Stimulated activated CD4-positive, alpha-beta T cell treated with anti-CD3 and anti-CD28 coated beads, Interleukin-2, amount 100 ng/mL, for 24 hours (primary cell): ENCODE measurements around the gene FRMD8.
"Not testable (repeated sequence)": the region's sequence is repeated elsewhere in the genome, so short reads cannot be mapped to it uniquely, and the experiment has no call there.

Source experiments
- DNase-seq, 2 donors: peaks; one replicate each; pipeline ENCODE4 v3.0.0-alpha.2; 2020

Gene FRMD8

GRCh38 chr11:65394125-65394536 lies 7.7 kb downstream of the FRMD8 start:
- no peak for DNase-seq

- DNase-seq = no peak
Observed at GRCh38 chr11:65395961-65396530, 9.6 kb downstream of the FRMD8 start.

DNA sequence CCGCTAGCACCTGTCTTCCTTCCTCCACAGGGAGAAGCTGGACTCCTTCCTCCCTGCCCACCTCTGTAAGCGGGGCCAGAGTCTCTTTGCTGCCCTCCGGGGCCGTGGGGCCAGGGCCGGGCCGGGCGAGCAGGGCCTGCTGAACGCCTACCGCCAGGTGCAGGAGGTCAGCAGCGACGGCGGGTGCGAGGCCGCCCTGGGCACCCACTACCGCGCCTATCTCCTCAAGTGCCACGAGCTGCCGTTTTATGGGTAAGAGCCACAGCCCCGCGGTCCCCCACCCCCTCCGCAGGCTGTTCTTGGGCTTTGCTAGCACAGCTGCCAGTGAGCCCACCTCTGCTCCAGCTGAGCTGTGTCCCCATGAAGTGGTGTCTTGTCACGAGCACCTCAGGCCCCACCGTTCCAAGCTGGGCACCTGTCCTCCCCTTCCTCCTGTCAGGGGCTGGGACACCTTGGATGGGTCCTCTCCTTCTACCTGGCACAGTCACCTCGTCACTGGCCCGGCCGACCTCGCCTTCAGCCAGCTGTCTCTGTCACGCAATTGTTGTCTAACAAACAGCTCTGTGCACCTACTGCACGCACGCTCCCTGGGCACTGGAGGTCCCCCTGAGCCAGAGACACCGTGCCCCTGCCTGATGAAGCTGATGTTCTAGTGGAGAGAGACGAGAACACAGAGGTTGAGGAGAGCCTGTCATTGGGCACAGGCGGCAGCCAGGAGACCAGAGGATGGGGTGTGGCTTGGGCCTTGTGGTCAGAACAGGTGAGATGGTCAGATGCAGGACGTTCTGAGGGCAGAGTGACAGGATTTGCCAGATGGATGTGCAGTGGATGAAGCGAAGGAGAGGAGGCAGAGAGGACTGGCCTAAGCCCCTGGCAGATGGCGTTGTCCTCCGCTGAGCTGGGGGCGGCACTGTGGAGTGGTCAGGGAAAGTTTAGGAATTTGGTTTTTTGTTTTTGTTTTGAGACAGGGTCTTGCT lies 10.6 kb downstream of the FRMD8 start:
- DNase-seq = no peak

DNA sequence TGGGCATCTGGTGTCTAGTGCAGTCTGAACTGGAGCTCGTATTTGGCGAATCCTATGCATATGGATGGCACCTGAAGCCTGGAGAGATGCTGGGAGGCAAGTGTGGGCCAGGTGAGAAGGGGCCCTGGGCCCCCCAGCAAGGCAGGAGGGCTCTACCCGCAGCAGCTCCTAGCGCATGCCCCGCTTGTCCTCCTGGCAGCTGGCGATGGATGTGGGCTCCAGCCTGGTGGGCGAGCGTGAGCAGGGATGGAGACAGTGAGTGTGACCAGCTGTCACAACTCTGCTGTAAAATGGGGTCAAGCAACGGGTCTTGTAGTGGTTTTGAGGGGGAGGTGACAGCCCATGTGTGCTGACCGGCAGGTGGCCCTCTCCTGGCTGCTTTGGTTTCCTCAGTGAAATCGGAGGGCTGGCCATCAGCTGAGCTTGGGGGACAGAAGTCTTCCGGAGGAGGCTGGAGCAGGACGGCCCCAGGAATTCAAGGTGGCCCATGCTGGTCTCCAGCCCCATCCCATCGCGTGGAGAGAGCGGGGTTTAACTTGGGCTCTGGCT lies 12.0 kb downstream of the FRMD8 start:
- no peak for DNase-seq

GRCh38 chr11:65399249-65399648 lies 12.8 kb downstream of the FRMD8 start:
- no peak for DNase-seq

DNA sequence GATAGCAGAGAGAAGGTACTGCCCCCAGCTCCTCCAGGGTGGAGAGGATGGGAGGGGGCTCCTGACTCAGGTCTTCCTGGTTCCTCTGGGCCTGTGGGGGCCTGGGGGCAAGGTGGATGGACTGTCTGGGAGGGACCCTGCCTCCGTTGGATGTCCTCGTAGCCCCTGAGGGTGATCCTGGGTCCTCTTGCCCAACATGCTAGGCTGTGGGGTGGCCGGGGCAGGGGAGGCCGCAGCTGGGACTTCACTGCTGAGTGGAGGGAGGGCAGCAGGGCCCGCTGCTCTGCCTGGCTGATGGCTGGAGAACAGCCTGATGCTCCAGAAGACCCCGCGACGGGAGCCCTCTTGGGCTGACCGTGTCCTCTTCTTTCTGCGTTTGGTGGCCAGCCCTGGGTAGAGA lies 13.4 kb downstream of the FRMD8 start:
- DNase-seq = no peak

- DNase-seq = no peak
Observed at GRCh38 chr11:65400307-65401072, 14.1 kb downstream of the FRMD8 start.

GRCh38 chr11:65401073-65401802 lies 14.8 kb downstream of the FRMD8 start:
- DNase-seq = no peak

DNA sequence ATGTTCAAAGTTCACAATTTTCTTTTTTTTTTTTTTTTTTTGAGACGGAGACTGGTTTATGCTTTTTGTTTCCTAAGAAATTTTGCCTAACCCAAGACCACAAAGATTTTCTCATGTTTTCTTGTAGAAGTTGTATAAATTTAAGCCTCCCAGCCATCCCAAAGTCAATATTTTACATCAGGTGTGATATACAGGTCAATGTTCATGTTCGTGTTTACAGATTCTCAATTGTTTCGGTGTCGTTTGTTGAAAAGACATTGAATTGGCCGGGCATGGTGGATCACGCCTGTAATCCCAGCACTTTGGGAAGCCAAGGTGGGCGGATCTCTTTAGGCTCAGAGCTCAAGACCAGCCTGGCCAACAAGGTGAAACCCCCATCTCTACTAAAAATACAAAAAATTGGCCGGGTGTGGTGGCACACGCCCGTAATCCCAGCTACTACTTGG lies 15.4 kb downstream of the FRMD8 start:
- no peak for DNase-seq

DNA sequence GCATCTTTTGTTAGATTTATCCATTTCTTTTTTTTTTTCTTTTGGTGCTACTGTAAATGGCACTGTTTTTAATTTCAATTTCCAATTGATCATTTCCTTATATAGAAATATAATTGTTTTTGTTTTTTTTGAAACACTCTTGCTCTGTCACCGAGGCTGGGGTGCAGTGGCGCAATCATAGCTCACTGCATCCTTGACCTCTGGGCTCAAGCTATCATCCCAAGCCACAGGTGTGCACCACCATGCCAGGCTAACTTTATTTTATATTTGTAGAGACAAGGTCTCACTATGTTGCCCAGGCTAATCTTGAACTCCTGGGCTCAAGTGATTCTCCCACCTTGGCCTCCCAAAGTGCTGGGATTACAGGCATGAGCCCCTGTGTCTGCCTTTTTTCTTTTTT lies 16.4 kb downstream of the FRMD8 start:
- DNase-seq = no peak

- no peak for DNase-seq
Observed at GRCh38 chr11:65403607-65404121, 17.2 kb downstream of the FRMD8 start.

DNA sequence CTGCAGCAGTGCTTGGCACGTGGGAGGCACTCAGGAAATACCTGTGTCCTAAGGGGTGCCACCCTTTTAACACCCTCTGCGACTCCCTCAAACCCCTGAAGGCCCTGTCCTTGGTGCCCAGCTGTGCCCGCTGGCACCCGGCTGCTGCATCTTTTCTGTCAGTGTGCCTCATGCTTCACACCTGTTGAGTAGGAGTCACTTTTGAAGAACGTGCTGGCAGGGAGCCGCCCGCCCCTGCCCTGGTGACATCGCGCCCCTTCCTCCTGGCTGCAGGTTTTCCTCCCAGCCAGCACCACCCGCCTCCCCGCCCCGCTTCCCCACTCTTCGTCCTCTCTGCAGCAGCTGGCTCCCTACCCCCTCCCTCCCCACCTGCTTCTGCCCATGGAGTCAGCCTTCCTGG lies 17.8 kb downstream of the FRMD8 start:
- DNase-seq = no peak

DNA sequence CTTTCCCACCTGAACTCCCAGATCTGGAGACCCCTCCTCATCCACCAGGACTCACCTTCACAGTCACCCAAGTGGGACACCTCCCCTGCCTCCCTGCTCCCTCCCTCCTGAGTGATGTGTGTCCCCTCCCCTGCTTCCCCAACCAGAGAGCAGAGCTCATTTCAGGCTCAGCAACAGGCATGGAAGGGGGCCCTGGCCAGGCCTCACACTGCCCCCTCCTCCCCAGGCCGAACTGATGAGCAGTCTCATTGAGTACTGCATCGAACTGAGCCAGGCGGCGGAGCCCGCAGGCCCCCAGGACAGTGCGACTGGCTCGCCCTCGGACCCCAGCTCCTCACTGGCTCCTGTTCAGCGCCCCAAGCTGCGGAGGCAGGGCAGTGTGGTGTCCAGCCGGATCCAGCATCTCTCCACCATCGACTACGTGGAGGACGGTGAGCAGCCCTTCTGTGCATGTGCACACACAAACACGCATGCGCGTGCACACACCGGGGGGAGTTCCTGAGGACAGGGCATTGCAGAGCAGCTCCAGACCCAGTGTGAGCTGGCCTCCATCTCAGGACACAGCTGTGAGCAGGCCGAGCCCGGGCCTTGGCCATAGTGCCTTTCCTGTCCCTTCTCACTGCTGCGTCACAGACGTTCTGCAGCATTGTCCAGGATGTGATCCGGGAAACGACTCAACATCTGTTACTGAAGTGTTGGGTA lies 18.4 kb downstream of the FRMD8 start:
- no peak for DNase-seq

DNA sequence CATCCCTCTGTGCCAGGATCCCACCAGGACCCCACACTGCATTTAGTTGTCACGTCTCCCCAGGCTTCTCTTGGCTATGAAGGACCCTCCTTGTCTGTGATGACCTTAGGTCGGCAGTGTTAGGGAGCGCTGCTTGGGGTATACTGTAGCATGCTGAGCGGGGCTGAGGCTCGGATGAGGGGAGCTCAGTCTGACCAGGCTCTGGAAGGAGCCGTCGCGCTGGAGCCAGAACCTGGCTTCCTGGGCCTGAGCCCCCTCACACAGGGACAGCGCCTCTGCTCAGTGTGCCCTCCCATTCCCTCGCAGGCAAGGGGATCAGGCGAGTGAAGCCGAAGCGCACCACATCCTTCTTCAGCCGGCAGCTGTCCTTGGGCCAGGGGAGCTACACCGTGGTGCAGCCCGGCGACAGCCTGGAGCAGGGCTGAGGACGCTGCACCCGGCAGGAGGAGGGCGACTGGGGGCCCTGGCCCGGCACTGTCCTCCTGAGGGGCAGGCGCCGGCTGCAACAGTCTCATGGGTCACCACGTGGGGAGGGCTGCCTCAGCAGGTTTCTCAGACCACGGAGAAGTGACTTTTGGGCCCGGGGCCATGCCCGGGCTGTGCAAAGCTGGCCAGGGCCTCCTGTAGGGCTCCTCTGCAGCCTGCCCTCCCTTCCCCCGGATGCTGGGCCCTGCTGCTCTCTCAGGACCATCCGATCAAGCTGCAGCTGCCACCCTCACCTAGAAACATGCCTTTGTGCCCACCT lies 24.7 kb downstream of the FRMD8 start:
- DNase-seq = no peak

GRCh38 chr11:65411681-65412070 lies 25.2 kb downstream of the FRMD8 start:
- DNase-seq = no peak

- no peak for DNase-seq
Observed at GRCh38 chr11:65412271-65413076, 26.0 kb downstream of the FRMD8 start.

DNA sequence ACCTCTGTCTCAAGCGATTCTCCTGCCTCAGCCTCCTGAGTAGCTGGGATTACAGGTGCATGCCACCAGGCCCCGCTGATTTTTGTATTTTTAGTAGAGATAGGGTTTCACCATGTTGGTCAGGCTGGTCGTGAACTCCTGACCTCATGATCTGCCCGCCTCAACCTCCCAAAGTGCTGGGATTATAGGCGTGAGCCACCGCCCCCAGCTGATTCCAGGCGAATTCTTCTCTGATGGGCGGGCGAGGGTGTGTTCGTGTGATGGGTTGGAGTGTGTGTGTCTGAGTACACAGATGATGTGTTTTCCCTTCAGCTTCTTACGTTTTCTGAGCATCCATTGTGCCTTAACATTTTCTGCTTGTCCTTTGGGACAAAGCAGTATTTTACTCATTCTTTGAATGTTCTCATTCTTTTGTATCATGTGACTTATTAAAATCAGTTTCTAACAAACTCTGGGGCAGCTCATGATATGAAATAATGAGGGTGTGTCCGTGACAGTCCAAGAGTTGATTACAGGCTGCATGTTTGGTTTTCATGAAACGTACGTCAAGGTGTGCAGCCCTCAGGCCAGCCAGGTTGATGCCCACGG lies 26.7 kb downstream of the FRMD8 start:
- not testable (repeated sequence) for DNase-seq

- DNase-seq = no peak
Observed at GRCh38 chr11:65414776-65415498, 28.5 kb downstream of the FRMD8 start.
